ENCODE results near the gene RFTN2. TPM values are rescaled to one million over a fixed set of nuclear protein-coding genes. Genes with fewer than 3 reads are reported as not detected.
"Not testable (repeated sequence)": the region's sequence is repeated elsewhere in the genome, so short reads cannot be mapped to it uniquely, and the experiment has no call there.

Gene RFTN2
- total RNA-seq, 1 experiment from 2014 or later: 5.8 TPM

GRCh38 chr2:197555467-197555866 lies 119.9 kb downstream of the RFTN2 start:
- Histone ChIP-seq H3K36me3 (ENCODE audit: insufficient read depth, low read length, poor library complexity, severe bottlenecking) (peaks cover 26% of the 10 kb centered on the region), H3K27ac (ENCODE audit: low read depth, low read length, poor library complexity, severe bottlenecking) (no peak overlapping the region), H3K9me3 (ENCODE audit: low read depth, low read length, poor library complexity, severe bottlenecking) (no peaks in the 10 kb centered on the region), H3K27me3 (replicated peaks; ENCODE audit: insufficient read depth, low read depth, low read length, poor library complexity) (no peaks in the 10 kb centered on the region), H3K4me1 (ENCODE audit: insufficient read depth, low read length, poor library complexity, severe bottlenecking) (peaks cover 3% of the 10 kb centered on the region), H3K4me3 (ENCODE audit: low read depth, low read length, poor library complexity, severe bottlenecking) (no peak overlapping the region)
- POLR2A ChIA-PET (ENCODE audit: low non-redundant PET): no interaction called here
- BruUV-seq (replicated peaks): no TSS peak
- CTCF ChIA-PET: no interaction called here
- TF ChIP-seq CTCF (conservative IDR thresholded peaks at IDR 0.05; ENCODE audit: low read depth, low read length): no peak
- TF ChIP-seq EZH2 (IDR thresholded peaks at IDR 0.05; ENCODE audit: borderline replicate concordance, low read depth, low read length, poor library complexity, severe bottlenecking): no peak
- no peak for DNase-seq (ENCODE audit: low spot score)
- intact Hi-C loops (cut with micrococcal nuclease; ENCODE audit: unreplicated experiment): no loop called here

- H3K27ac ChIP-seq (ENCODE audit: low read depth, low read length, poor library complexity, severe bottlenecking); H3K4me3 ChIP-seq (ENCODE audit: low read depth, low read length, poor library complexity, severe bottlenecking); H3K4me1 ChIP-seq (ENCODE audit: insufficient read depth, low read length, poor library complexity, severe bottlenecking); DNase-seq (ENCODE audit: low spot score); BruUV-seq (replicated peaks); POLR2A ChIA-PET (ENCODE audit: low non-redundant PET); CTCF ChIA-PET; H3K27me3 ChIP-seq (replicated peaks; ENCODE audit: insufficient read depth, low read depth, low read length, poor library complexity); H3K9me3 ChIP-seq (ENCODE audit: low read depth, low read length, poor library complexity, severe bottlenecking); intact Hi-C loops (cut with micrococcal nuclease; ENCODE audit: unreplicated experiment): not testable (repeated sequence)
- H3K36me3 ChIP-seq (ENCODE audit: insufficient read depth, low read length, poor library complexity, severe bottlenecking): peaks cover 33% of the 10 kb centered on the region
Observed at GRCh38 chr2:197551260-197551659, 124.1 kb downstream of the RFTN2 start.

GRCh38 chr2:197548582-197548981 lies 126.8 kb downstream of the RFTN2 start:
- no peak overlapping the region for H3K27ac ChIP-seq (ENCODE audit: low read depth, low read length, poor library complexity, severe bottlenecking)
- TF ChIP-seq CTCF (conservative IDR thresholded peaks at IDR 0.05; ENCODE audit: low read depth, low read length): no peak
- TF ChIP-seq EZH2 (IDR thresholded peaks at IDR 0.05; ENCODE audit: borderline replicate concordance, low read depth, low read length, poor library complexity, severe bottlenecking): no peak
- ChIA-PET CTCF (no interaction called here), POLR2A (ENCODE audit: low non-redundant PET) (no interaction called here)
- H3K27me3 ChIP-seq (replicated peaks; ENCODE audit: insufficient read depth, low read depth, low read length, poor library complexity): no peaks in the 10 kb centered on the region
- H3K36me3 ChIP-seq (ENCODE audit: insufficient read depth, low read length, poor library complexity, severe bottlenecking): peaks cover 26% of the 10 kb centered on the region
- no peak overlapping the region for H3K4me3 ChIP-seq (ENCODE audit: low read depth, low read length, poor library complexity, severe bottlenecking)
- intact Hi-C loops (cut with micrococcal nuclease; ENCODE audit: unreplicated experiment): no loop called here
- no peaks in the 10 kb centered on the region for H3K4me1 ChIP-seq (ENCODE audit: insufficient read depth, low read length, poor library complexity, severe bottlenecking)
- no TSS peak for BruUV-seq (replicated peaks)
- no peaks in the 10 kb centered on the region for H3K9me3 ChIP-seq (ENCODE audit: low read depth, low read length, poor library complexity, severe bottlenecking)
- DNase-seq (ENCODE audit: low spot score): no peak

GRCh38 chr2:197547163-197547900 lies 128.1 kb downstream of the RFTN2 start:
- Histone ChIP-seq H3K27ac (ENCODE audit: low read depth, low read length, poor library complexity, severe bottlenecking) (peak overlapping the region; percentile 12), H3K27me3 (replicated peaks; ENCODE audit: insufficient read depth, low read depth, low read length, poor library complexity) (no peaks in the 10 kb centered on the region), H3K36me3 (ENCODE audit: insufficient read depth, low read length, poor library complexity, severe bottlenecking) (peaks cover 34% of the 10 kb centered on the region), H3K4me1 (ENCODE audit: insufficient read depth, low read length, poor library complexity, severe bottlenecking) (no peaks in the 10 kb centered on the region), H3K9me3 (ENCODE audit: low read depth, low read length, poor library complexity, severe bottlenecking) (no peaks in the 10 kb centered on the region), H3K4me3 (ENCODE audit: low read depth, low read length, poor library complexity, severe bottlenecking) (no peak overlapping the region)
- intact Hi-C loops (cut with micrococcal nuclease; ENCODE audit: unreplicated experiment): no loop called here
- TF ChIP-seq EZH2 (IDR thresholded peaks at IDR 0.05; ENCODE audit: borderline replicate concordance, low read depth, low read length, poor library complexity, severe bottlenecking) (no peak), CTCF (conservative IDR thresholded peaks at IDR 0.05; ENCODE audit: low read depth, low read length) (no peak)
- no peak for DNase-seq (ENCODE audit: low spot score)
- no TSS peak for BruUV-seq (replicated peaks)
- ChIA-PET CTCF (no interaction called here), POLR2A (ENCODE audit: low non-redundant PET) (no interaction called here)
